ENCODE results near the gene POLL.
"Not testable (repeated sequence)": the region's sequence is repeated elsewhere in the genome, so short reads cannot be mapped to it uniquely, and the experiment has no call there.

The POLL gene

GRCh38 chr10:101587725-101588653 lies at the start of gene POLL, which contains the start of gene DPCD:
POLL (minus strand) TSS chr10:101588257; CDS start chr10:101587360, 897 bp downstream.
DPCD (plus strand) TSS chr10:101588321; CDS start chr10:101588337, 16 bp downstream.
- peak; percentile 90 for DNase-seq (ENCODE audit: low read depth)

GRCh38 chr10:101633510-101633909 lies 45.5 kb upstream of the POLL start:
- DNase-seq (ENCODE audit: low read depth): not testable (repeated sequence)

- DNase-seq (ENCODE audit: low read depth): no peak
These were observed 43.9 kb upstream of the POLL start for GRCh38 chr10:101631821-101632475.

- DNase-seq (ENCODE audit: low read depth): no peak
These were observed 42.5 kb upstream of the POLL start for GRCh38 chr10:101630633-101630920.

- DNase-seq (ENCODE audit: low read depth): no peak
These were observed 42.0 kb upstream of the POLL start for GRCh38 chr10:101629837-101630632.

- DNase-seq (ENCODE audit: low read depth): no peak
These were observed 37.9 kb upstream of the POLL start for GRCh38 chr10:101625821-101626412.

GRCh38 chr10:101624526-101625102 lies 36.6 kb upstream of the POLL start:
- DNase-seq (ENCODE audit: low read depth): no peak

- no peak for DNase-seq (ENCODE audit: low read depth)
These were observed 35.5 kb upstream of the POLL start for GRCh38 chr10:101623528-101623927.

- no peak for DNase-seq (ENCODE audit: low read depth)
These were observed 31.9 kb upstream of the POLL start for GRCh38 chr10:101619983-101620382.

GRCh38 chr10:101618871-101619270 lies 30.8 kb upstream of the POLL start:
- no peak for DNase-seq (ENCODE audit: low read depth)

- no peak for DNase-seq (ENCODE audit: low read depth)
These were observed 29.9 kb upstream of the POLL start for GRCh38 chr10:101617824-101618568.

GRCh38 chr10:101617102-101617823 lies 29.2 kb upstream of the POLL start:
- DNase-seq (ENCODE audit: low read depth): no peak

GRCh38 chr10:101616415-101617101 lies 28.5 kb upstream of the POLL start:
- no peak for DNase-seq (ENCODE audit: low read depth)

- no peak for DNase-seq (ENCODE audit: low read depth)
These were observed 27.6 kb upstream of the POLL start for GRCh38 chr10:101615525-101616116.

- DNase-seq (ENCODE audit: low read depth): no peak
These were observed 26.8 kb upstream of the POLL start for GRCh38 chr10:101614663-101615524.

- DNase-seq (ENCODE audit: low read depth): no peak
These were observed 25.6 kb upstream of the POLL start for GRCh38 chr10:101613646-101614045.

GRCh38 chr10:101612872-101613271 lies 24.8 kb upstream of the POLL start:
- DNase-seq (ENCODE audit: low read depth): no peak

- DNase-seq (ENCODE audit: low read depth): no peak
These were observed 24.0 kb upstream of the POLL start for GRCh38 chr10:101612086-101612485.
